PC-9 (cell line): ENCODE measurements around the gene BRD3OS. TPM values are rescaled to one million over a fixed set of nuclear protein-coding genes. Genes with fewer than 3 reads are reported as not detected.

Experiments used
- BruUV-seq: library from RNA; stranded (reverse); fragments of 400-500 nt; replicated peaks from 2 replicates; lab custom pipeline; 2021; lab: Mats Ljungman, UMichigan
- CTCF ChIA-PET: fragments of 300-600 bp; sonication (Branson Sonifier 250); formaldehyde crosslinking; loops from one replicate; lab custom pipeline; 2022; ENCODE audit warnings: antibody characterized with exemption; lab: Charles Lee
- POLR2A ChIA-PET: fragments of 300-600 bp; sonication (Branson Sonifier 250); formaldehyde crosslinking; loops from one replicate; lab custom pipeline; 2022; ENCODE audit warnings: antibody characterized with exemption; ENCODE audit not compliant: unreplicated experiment; lab: Charles Lee
- DNase-seq, 2 experiments: peaks; one replicate each; pipeline versions ENCODE4 v3.0.0 to v3.0.0-alpha.2; 2015 to 2022; ENCODE audit warnings: mixed read lengths in 1 of 2
- H2AFZ ChIP-seq: fragments of 200-600 bp; sonication (generic); 2 replicates; pipeline ENCODE4 v1.8.1; 2017; ENCODE audit warnings: antibody characterized with exemption
- H3F3A ChIP-seq: fragments of 200-600 bp; sonication (generic); 2 replicates; pipeline ENCODE4 v1.8.1; 2017; ENCODE audit warnings: antibody characterized with exemption, mild to moderate bottlenecking, low read depth; ENCODE audit not compliant: insufficient read depth
- H3K27ac ChIP-seq: fragments of 200-600 bp; sonication (generic); 2 replicates; pipeline ENCODE4 v1.6.1; 2016; ENCODE audit warnings: mixed run types
- H3K27me3 ChIP-seq: fragments of 200-600 bp; sonication (generic); 2 replicates; pipeline ENCODE4 v1.6.1; 2016; ENCODE audit warnings: low read depth, mixed run types; ENCODE audit not compliant: insufficient read depth
- H3K36me3 ChIP-seq: fragments of 200-600 bp; sonication (generic); 2 replicates; pipeline ENCODE4 v1.6.1; 2016; ENCODE audit warnings: low read depth, mixed run types
- H3K4me1 ChIP-seq: fragments of 200-600 bp; sonication (generic); replicated peaks from 2 replicates; pipeline ENCODE4 v1.6.1; 2016; ENCODE audit warnings: mixed run types; ENCODE audit not compliant: insufficient read depth
- H3K4me2 ChIP-seq: fragments of 200-600 bp; sonication (generic); 2 replicates; pipeline ENCODE4 v1.6.1; 2017; ENCODE audit warnings: mixed run types
- H3K4me3 ChIP-seq: fragments of 200-600 bp; sonication (generic); 2 replicates; pipeline ENCODE4 v1.6.1; 2016; ENCODE audit warnings: mixed run types
- H3K79me2 ChIP-seq: fragments of 200-600 bp; sonication (generic); 2 replicates; pipeline ENCODE4 v1.6.1; 2017; ENCODE audit warnings: low read depth, mixed run types
- H3K9me2 ChIP-seq: fragments of 200-600 bp; sonication (generic); 2 replicates; pipeline ENCODE4 v1.8.1; 2017; ENCODE audit warnings: mild to moderate bottlenecking; ENCODE audit not compliant: insufficient read depth
- H3K9me3 ChIP-seq: fragments of 200-600 bp; sonication (generic); 2 replicates; pipeline ENCODE4 v1.8.1; 2016; ENCODE audit warnings: low read depth; ENCODE audit not compliant: insufficient read depth
- H4K20me1 ChIP-seq: fragments of 200-600 bp; sonication (generic); 2 replicates; pipeline ENCODE4 v1.8.1; 2017; ENCODE audit not compliant: insufficient read depth
- CTCF ChIP-seq: fragments of 200-600 bp; sonication (generic); conservative IDR thresholded peaks from 2 replicates; pipeline ENCODE4 v1.6.1; 2017; ENCODE audit warnings: mixed run types, antibody characterized with exemption, mild to moderate bottlenecking, moderate library complexity
- EZH2 ChIP-seq: fragments of 200-600 bp; sonication (generic); IDR thresholded peaks from 2 replicates; pipeline ENCODE4 v1.8.0; 2017; ENCODE audit warnings: antibody characterized with exemption, low read depth
- intact Hi-C: fragments of 100-400 bp; cut with micrococcal nuclease; formaldehyde crosslinking; loops from one replicate; pipeline ENCODE4 v1.10.0; 2022; ENCODE audit not compliant: unreplicated experiment
- total RNA-seq: library from RNA; stranded (reverse); gene quantifications from 2 replicates; pipeline ENCODE4 v1.2.3, GENCODE V29; 2021

Gene BRD3OS
- total RNA-seq, 1 experiment from 2014 or later, result 26.2 TPM

- DNase-seq, result no peak
- Histone ChIP-seq H3F3A (no peaks in the 10 kb centered on the region), H3K4me2 (no peak overlapping the region), H2AFZ (no peak overlapping the region), H3K27ac (no peak overlapping the region), H3K4me1 (peaks cover 6% of the 10 kb centered on the region; the same call in 1 of the 2 replicates), H4K20me1 (no peaks in the 10 kb centered on the region), H3K9me3 (no peaks in the 10 kb centered on the region), H3K79me2 (no peaks in the 10 kb centered on the region), H3K36me3 (no peaks in the 10 kb centered on the region), H3K4me3 (no peak overlapping the region), H3K27me3 (no peaks in the 10 kb centered on the region), H3K9me2 (no peaks in the 10 kb centered on the region)
- CTCF ChIA-PET, result no interaction called here
- no peak for TF ChIP-seq EZH2
- TF ChIP-seq CTCF, result no peak
- intact Hi-C loops, result no loop called here
- BruUV-seq, result no TSS peak
- POLR2A ChIA-PET, result no interaction called here
Observed at GRCh38 chr9:133997584-133997983, 27.7 kb upstream of the BRD3OS start.

GRCh38 chr9:133998915-133999595 is 26.2 kb upstream of the BRD3OS start:
- Histone ChIP-seq H3K4me3 (no peak overlapping the region), H3K27ac (no peak overlapping the region), H3K27me3 (no peaks in the 10 kb centered on the region), H3K36me3 (no peaks in the 10 kb centered on the region), H3K9me2 (no peaks in the 10 kb centered on the region), H3K9me3 (no peaks in the 10 kb centered on the region), H3K4me2 (no peak overlapping the region), H3K79me2 (no peaks in the 10 kb centered on the region), H2AFZ (no peak overlapping the region), H3K4me1 (no peaks in the 10 kb centered on the region), H4K20me1 (no peaks in the 10 kb centered on the region), H3F3A (no peaks in the 10 kb centered on the region)
- TF ChIP-seq EZH2, result no peak
- DNase-seq, result no peak
- POLR2A ChIA-PET, result no interaction called here
- BruUV-seq, result no TSS peak
- intact Hi-C loops, result no loop called here
- CTCF ChIA-PET, result no interaction called here

GRCh38 chr9:133999851-134000265 is 25.4 kb upstream of the BRD3OS start:
- H3K4me1 ChIP-seq, result no peaks in the 10 kb centered on the region
- no peaks in the 10 kb centered on the region for H3K9me3 ChIP-seq
- intact Hi-C loops, result no loop called here
- CTCF ChIA-PET, result no interaction called here
- H3F3A ChIP-seq, result no peaks in the 10 kb centered on the region
- H3K9me2 ChIP-seq, result no peaks in the 10 kb centered on the region
- no peaks in the 10 kb centered on the region for H3K27me3 ChIP-seq
- H3K79me2 ChIP-seq, result no peaks in the 10 kb centered on the region
- H3K27ac ChIP-seq, result no peak overlapping the region
- no peaks in the 10 kb centered on the region for H3K36me3 ChIP-seq
- POLR2A ChIA-PET, result no interaction called here
- no peak overlapping the region for H3K4me2 ChIP-seq
- no peaks in the 10 kb centered on the region for H4K20me1 ChIP-seq
- BruUV-seq, result no TSS peak
- H2AFZ ChIP-seq, result no peak overlapping the region
- TF ChIP-seq CTCF (no peak), EZH2 (no peak)
- no peak for DNase-seq
- no peak overlapping the region for H3K4me3 ChIP-seq
